Activated CD4-positive, alpha-beta T cell treated with anti-CD3 and anti-CD28 coated beads for 48 hours (primary cell): ENCODE data around the gene MUC6.

Experiments used
- DNase-seq: peaks from one replicate; pipeline ENCODE4 v3.0.0-alpha.2; 2020

Gene MUC6

GRCh38 chr11:1071571-1072115 is 35.1 kb upstream of the MUC6 start:
- DNase-seq, result no peak

GRCh38 chr11:1070594-1071462 is 34.3 kb upstream of the MUC6 start:
- DNase-seq, result no peak

- no peak for DNase-seq
Observed at GRCh38 chr11:1069740-1070139, 33.2 kb upstream of the MUC6 start.

GRCh38 chr11:1067812-1068496 is 31.4 kb upstream of the MUC6 start:
- DNase-seq, result no peak

- no peak for DNase-seq
Observed at GRCh38 chr11:1064167-1064566, 27.6 kb upstream of the MUC6 start.

- DNase-seq, result no peak
Observed at GRCh38 chr11:1062075-1062820, 25.7 kb upstream of the MUC6 start.

GRCh38 chr11:1060852-1061616 is 24.5 kb upstream of the MUC6 start:
- DNase-seq, result no peak

- DNase-seq, result no peak
Observed at GRCh38 chr11:1060410-1060809, 23.9 kb upstream of the MUC6 start.

GRCh38 chr11:1059759-1060158 is 23.2 kb upstream of the MUC6 start:
- DNase-seq, result no peak

GRCh38 chr11:1057806-1058205 is 21.3 kb upstream of the MUC6 start:
- DNase-seq, result no peak

- DNase-seq, result no peak
Observed at GRCh38 chr11:1055990-1056771, 19.7 kb upstream of the MUC6 start.

- no peak for DNase-seq
Observed at GRCh38 chr11:1055109-1055703, 18.7 kb upstream of the MUC6 start.

- DNase-seq, result no peak
Observed at GRCh38 chr11:1054143-1055108, 17.9 kb upstream of the MUC6 start.

GRCh38 chr11:1053121-1053901 is 16.8 kb upstream of the MUC6 start:
- DNase-seq, result no peak

- DNase-seq, result no peak
Observed at GRCh38 chr11:1052133-1053011, 15.9 kb upstream of the MUC6 start.

- no peak for DNase-seq
Observed at GRCh38 chr11:1051356-1052132, 15.0 kb upstream of the MUC6 start.
